Suprapubic skin (tissue), 4 donors: ENCODE measurements around the gene GRM7. TPM values are rescaled to one million over a fixed set of nuclear protein-coding genes. Genes with fewer than 3 reads are reported as not detected.

Experiments
- DNase-seq, 2 donors: peaks; one replicate each; pipeline ENCODE4 v3.0.0-alpha.2; 2019; ENCODE audit warnings: low spot score in 2 of 2
- H3K27ac ChIP-seq: fragments of 200-600 bp; sonication (generic); one replicate; pipeline ENCODE4 v1.5.1; 2019
- H3K27me3 ChIP-seq: fragments of 200-600 bp; sonication (generic); one replicate; pipeline ENCODE4 v1.5.1; 2019
- H3K36me3 ChIP-seq: fragments of 200-600 bp; sonication (generic); one replicate; pipeline ENCODE4 v1.5.1; 2019
- H3K4me1 ChIP-seq: fragments of 200-600 bp; sonication (generic); one replicate; pipeline ENCODE4 v1.5.1; 2019
- H3K4me3 ChIP-seq: fragments of 200-600 bp; sonication (generic); one replicate; pipeline ENCODE4 v1.5.1; 2019; ENCODE audit warnings: mild to moderate bottlenecking
- H3K9me3 ChIP-seq: fragments of 200-600 bp; sonication (generic); one replicate; pipeline ENCODE4 v1.5.1; 2019
- CTCF ChIP-seq, 2 donors: fragments of 200-600 bp in 1 of 2; fragments of 450-650 bp in 1 of 2; sonication (generic) in 1 of 2; IDR thresholded peaks; one replicate each; pipeline ENCODE4 v1.5.1; 2016 to 2019; ENCODE audit warnings: antibody characterized with exemption in 2 of 2, mild to moderate bottlenecking in 1 of 2, moderate library complexity in 1 of 2
- EP300 ChIP-seq: sonication (generic); formaldehyde crosslinking; IDR thresholded peaks from one replicate; pipeline ENCODE4 v1.6.1; 2017; ENCODE audit warnings: antibody characterized with exemption
- POLR2A ChIP-seq, 2 donors: fragments of 450-650 bp; IDR thresholded peaks; one replicate each; pipeline ENCODE4 v1.6.1; 2017; ENCODE audit warnings: antibody characterized with exemption in 2 of 2, mild to moderate bottlenecking in 2 of 2, moderate library complexity in 2 of 2
- POLR2AphosphoS5 ChIP-seq, 3 donors: sonication (generic); formaldehyde crosslinking; IDR thresholded peaks; one replicate each; pipeline ENCODE4 v1.6.1; 2017; ENCODE audit warnings: antibody characterized with exemption in 3 of 3
- WGBS: methylation state at CpG from one replicate; pipeline ENCODE4 v1.1.5; 2018; 5-methylcytosine and 5-hydroxymethylcytosine counted together
- total RNA-seq, 4 donors: library from RNA; depleted of rRNA; stranded (reverse); fragments of >200 nt; gene quantifications; one replicate each; pipeline ENCODE4 v1.1.0, GENCODE V29; 2016

Gene GRM7
- total RNA-seq, 4 donors from 2014 or later: 0.21 to 0.48 TPM; not detected in 2

- Histone ChIP-seq H3K36me3 (no peaks in the 10 kb centered on the region), H3K27me3 (no peaks in the 10 kb centered on the region), H3K4me3 (no peak overlapping the region), H3K4me1 (no peaks in the 10 kb centered on the region), H3K9me3 (no peaks in the 10 kb centered on the region), H3K27ac (no peak overlapping the region)
- WGBS: 56% methylated on average over 3 of the region's 3 CpGs
- TF ChIP-seq CTCF (IDR thresholded peaks at IDR 0.05) (no peak), POLR2AphosphoS5 (IDR thresholded peaks at IDR 0.05) (no peak), EP300 (no peak), POLR2A (IDR thresholded peaks at IDR 0.05) (no peak)
- DNase-seq: no peak
Observed at GRCh38 chr3:7585052-7585451, 724.1 kb downstream of the GRM7 start.

GRCh38 chr3:7588236-7588635 lies 727.3 kb downstream of the GRM7 start:
- H3K27me3 ChIP-seq: no peaks in the 10 kb centered on the region
- no peak overlapping the region for H3K4me3 ChIP-seq
- H3K27ac ChIP-seq: no peak overlapping the region
- TF ChIP-seq EP300: no peak
- TF ChIP-seq CTCF (IDR thresholded peaks at IDR 0.05): no peak
- no peak for TF ChIP-seq POLR2AphosphoS5 (IDR thresholded peaks at IDR 0.05)
- H3K9me3 ChIP-seq: no peaks in the 10 kb centered on the region
- no peaks in the 10 kb centered on the region for H3K4me1 ChIP-seq
- 77% methylated on average over 4 of the region's 4 CpGs for WGBS
- no peaks in the 10 kb centered on the region for H3K36me3 ChIP-seq
- DNase-seq: no peak

GRCh38 chr3:7589526-7589925 lies 728.6 kb downstream of the GRM7 start:
- Histone ChIP-seq H3K4me3 (no peak overlapping the region), H3K36me3 (no peaks in the 10 kb centered on the region), H3K27me3 (no peaks in the 10 kb centered on the region), H3K9me3 (no peaks in the 10 kb centered on the region), H3K4me1 (no peaks in the 10 kb centered on the region), H3K27ac (no peak overlapping the region)
- 91% methylated on average over 2 of the region's 2 CpGs for WGBS
- no peak for DNase-seq
- TF ChIP-seq POLR2AphosphoS5 (IDR thresholded peaks at IDR 0.05) (no peak), POLR2A (IDR thresholded peaks at IDR 0.05) (no peak), CTCF (IDR thresholded peaks at IDR 0.05) (no peak), EP300 (no peak)

- no peaks in the 10 kb centered on the region for H3K4me1 ChIP-seq
- H3K36me3 ChIP-seq: no peaks in the 10 kb centered on the region
- no peaks in the 10 kb centered on the region for H3K27me3 ChIP-seq
- H3K4me3 ChIP-seq: no peak overlapping the region
- WGBS: 70% methylated on average over 2 of the region's 2 CpGs
- TF ChIP-seq EP300: no peak
- TF ChIP-seq CTCF (IDR thresholded peaks at IDR 0.05): no peak
- no peaks in the 10 kb centered on the region for H3K9me3 ChIP-seq
- DNase-seq: no peak
- no peak overlapping the region for H3K27ac ChIP-seq
Observed at GRCh38 chr3:7602297-7602696, 741.4 kb downstream of the GRM7 start.

GRCh38 chr3:7607083-7607482 lies 746.2 kb downstream of the GRM7 start:
- Histone ChIP-seq H3K27ac (no peak overlapping the region), H3K27me3 (no peaks in the 10 kb centered on the region), H3K4me3 (no peak overlapping the region), H3K4me1 (no peaks in the 10 kb centered on the region), H3K36me3 (no peaks in the 10 kb centered on the region), H3K9me3 (no peaks in the 10 kb centered on the region)
- 73% methylated on average over 2 of the region's 2 CpGs for WGBS
- TF ChIP-seq CTCF (IDR thresholded peaks at IDR 0.05) (no peak), EP300 (no peak), POLR2A (IDR thresholded peaks at IDR 0.05) (no peak), POLR2AphosphoS5 (IDR thresholded peaks at IDR 0.05) (no peak)
- DNase-seq: no peak
